GM18907 (cell line): ENCODE data around the gene SERINC4.
"Not testable (repeated sequence)": the region's sequence is repeated elsewhere in the genome, so short reads cannot be mapped to it uniquely, and the experiment has no call there.

Source experiments
- ATAC-seq: cut with Tn5 transposase; IDR thresholded peaks from one replicate; pipeline ENCODE4 v1.9.1; 2021; ENCODE audit warnings: mild to moderate bottlenecking, moderate library complexity; ENCODE audit not compliant: unreplicated experiment

Gene SERINC4

GRCh38 chr15:43799945-43800285 is at the start of gene SERINC4:
Gene SERINC4 (minus strand): TSS chr15:43800220. CDS start chr15:43799986, 234 bp downstream.
- ATAC-seq, result peak; percentile 2

- no peak for ATAC-seq
These were observed 45.4 kb upstream of the SERINC4 start for GRCh38 chr15:43845421-43845820.

GRCh38 chr15:43832485-43832884 is 32.5 kb upstream of the SERINC4 start:
- ATAC-seq, result not testable (repeated sequence)

- ATAC-seq, result not testable (repeated sequence)
These were observed 31.6 kb upstream of the SERINC4 start for GRCh38 chr15:43831519-43832052.

- not testable (repeated sequence) for ATAC-seq
These were observed 30.8 kb upstream of the SERINC4 start for GRCh38 chr15:43830691-43831275.

- not testable (repeated sequence) for ATAC-seq
These were observed 30.0 kb upstream of the SERINC4 start for GRCh38 chr15:43829951-43830540.

GRCh38 chr15:43828061-43828657 is 28.1 kb upstream of the SERINC4 start:
- no peak for ATAC-seq

GRCh38 chr15:43826508-43827341 is 26.7 kb upstream of the SERINC4 start, which contains the start of gene WDR76:
Gene WDR76 (plus strand): TSS chr15:43827002. CDS start chr15:43827033, 31 bp downstream.
- peak; percentile 55 for ATAC-seq

GRCh38 chr15:43826029-43826507 is 26.0 kb upstream of the SERINC4 start:
- ATAC-seq, result no peak

GRCh38 chr15:43825305-43825704 is 25.3 kb upstream of the SERINC4 start:
- ATAC-seq, result not testable (repeated sequence)

GRCh38 chr15:43824302-43825246 is 24.6 kb upstream of the SERINC4 start, which contains the start of gene MFAP1:
Gene MFAP1 (minus strand): TSS chr15:43824690. CDS start chr15:43824569, 121 bp downstream.
- ATAC-seq, result peak; percentile 72

- ATAC-seq, result no peak
These were observed 21.5 kb upstream of the SERINC4 start for GRCh38 chr15:43821505-43821904.

- ATAC-seq, result not testable (repeated sequence)
These were observed 15.0 kb upstream of the SERINC4 start for GRCh38 chr15:43815064-43815463.

GRCh38 chr15:43808960-43809678 is 9.1 kb upstream of the SERINC4 start:
- ATAC-seq, result peak; percentile 59

- no peak for ATAC-seq
These were observed 8.5 kb upstream of the SERINC4 start for GRCh38 chr15:43808435-43808950.

GRCh38 chr15:43802676-43803075 is 2.7 kb upstream of the SERINC4 start:
- ATAC-seq, result not testable (repeated sequence)

GRCh38 chr15:43800286-43801141 is 494 bp upstream of the SERINC4 start, which contains the start of gene HYPK:
Gene HYPK (plus strand): TSS chr15:43800599. CDS start chr15:43800623, 24 bp downstream.
- peak; percentile 84 for ATAC-seq
